HG02588 (cell line): ENCODE measurements around the gene MRPS7.
"Not testable (repeated sequence)": the region's sequence is repeated elsewhere in the genome, so short reads cannot be mapped to it uniquely, and the experiment has no call there.

Source experiments
- ATAC-seq: cut with Tn5 transposase; IDR thresholded peaks from one replicate; pipeline ENCODE4 v1.9.1; 2021; ENCODE audit warnings: mild to moderate bottlenecking, moderate library complexity; ENCODE audit not compliant: unreplicated experiment

The MRPS7 gene

DNA sequence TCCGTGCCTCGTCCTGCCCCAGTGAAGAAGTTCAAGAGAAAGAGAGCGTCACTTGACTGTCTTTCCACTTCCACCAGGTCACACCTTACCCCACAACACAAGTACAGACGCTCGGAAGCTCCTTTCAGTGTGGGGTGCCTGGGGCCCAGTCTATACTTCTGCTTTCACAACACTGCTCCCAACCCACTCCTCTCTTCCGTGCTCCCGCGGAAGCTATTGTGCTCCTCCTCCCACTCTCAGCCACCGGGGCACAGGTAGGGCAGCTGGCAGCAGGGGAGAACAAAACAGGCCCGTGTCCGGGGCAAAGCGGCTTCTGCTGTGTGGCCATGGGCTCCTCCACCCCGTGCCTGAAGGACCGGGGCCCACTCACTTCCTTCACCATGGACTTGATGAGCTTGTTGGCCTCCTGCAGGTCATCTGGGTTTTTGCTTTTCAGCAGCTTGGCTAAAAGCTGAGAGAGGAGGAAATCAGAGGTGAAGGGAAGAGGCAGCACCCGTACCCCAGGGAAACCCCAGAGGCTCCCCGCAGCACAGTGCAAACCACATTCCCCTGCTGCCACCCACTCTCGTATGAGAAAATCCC is 19.1 kb upstream of the MRPS7 start:
- no peak for ATAC-seq

- ATAC-seq, result no peak
These were observed 17.4 kb upstream of the MRPS7 start for GRCh38 chr17:75244133-75244866.

GRCh38 chr17:75245011-75245410 is 16.7 kb upstream of the MRPS7 start:
- no peak for ATAC-seq

DNA sequence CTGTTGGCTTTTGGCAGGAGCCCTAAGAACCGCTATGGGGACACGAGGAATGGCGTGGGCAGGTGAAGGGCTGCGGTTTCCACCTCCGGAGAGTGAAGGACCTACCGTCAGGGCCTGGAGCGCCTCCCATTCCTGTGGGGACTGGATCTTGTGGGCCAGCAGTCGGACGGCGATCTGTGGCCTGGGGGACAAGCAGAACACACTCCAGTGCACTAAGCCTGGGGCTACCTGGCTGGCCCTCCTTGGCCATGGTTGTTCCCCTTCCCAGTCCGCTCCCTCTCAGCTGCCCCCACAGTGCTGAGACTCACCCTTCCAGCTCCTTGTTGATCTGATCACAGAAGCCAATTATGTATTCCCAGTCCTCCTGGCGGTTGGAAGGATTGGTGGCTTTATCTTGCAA is 15.3 kb upstream of the MRPS7 start:
- no peak for ATAC-seq

- no peak for ATAC-seq
These were observed 12.1 kb upstream of the MRPS7 start for GRCh38 chr17:75249564-75249963.

DNA sequence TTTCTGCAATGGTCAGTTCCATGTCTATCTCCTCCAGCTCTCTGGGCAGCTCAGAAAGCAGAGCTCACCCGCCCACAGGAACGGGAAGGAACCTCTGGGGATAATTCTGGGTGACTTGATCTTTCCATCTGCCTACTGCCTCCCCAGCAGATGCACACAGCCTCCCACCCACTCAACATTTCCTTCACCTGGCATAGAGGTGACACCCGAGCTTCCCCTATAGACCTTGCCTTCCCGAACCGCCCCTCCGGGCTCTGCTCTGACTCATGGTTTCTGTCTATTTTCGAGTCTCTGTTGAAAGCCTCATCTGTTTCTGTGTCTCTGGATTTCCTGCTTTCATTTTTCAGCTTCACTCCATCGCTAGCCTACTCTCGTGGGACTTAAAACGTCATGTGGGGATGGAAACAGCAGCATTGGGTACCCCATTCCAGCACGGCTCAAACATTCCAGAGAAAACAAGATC is 11.6 kb upstream of the MRPS7 start:
- ATAC-seq, result peak; percentile 86

- ATAC-seq, result no peak
These were observed 9.5 kb upstream of the MRPS7 start for GRCh38 chr17:75252039-75252816.

DNA sequence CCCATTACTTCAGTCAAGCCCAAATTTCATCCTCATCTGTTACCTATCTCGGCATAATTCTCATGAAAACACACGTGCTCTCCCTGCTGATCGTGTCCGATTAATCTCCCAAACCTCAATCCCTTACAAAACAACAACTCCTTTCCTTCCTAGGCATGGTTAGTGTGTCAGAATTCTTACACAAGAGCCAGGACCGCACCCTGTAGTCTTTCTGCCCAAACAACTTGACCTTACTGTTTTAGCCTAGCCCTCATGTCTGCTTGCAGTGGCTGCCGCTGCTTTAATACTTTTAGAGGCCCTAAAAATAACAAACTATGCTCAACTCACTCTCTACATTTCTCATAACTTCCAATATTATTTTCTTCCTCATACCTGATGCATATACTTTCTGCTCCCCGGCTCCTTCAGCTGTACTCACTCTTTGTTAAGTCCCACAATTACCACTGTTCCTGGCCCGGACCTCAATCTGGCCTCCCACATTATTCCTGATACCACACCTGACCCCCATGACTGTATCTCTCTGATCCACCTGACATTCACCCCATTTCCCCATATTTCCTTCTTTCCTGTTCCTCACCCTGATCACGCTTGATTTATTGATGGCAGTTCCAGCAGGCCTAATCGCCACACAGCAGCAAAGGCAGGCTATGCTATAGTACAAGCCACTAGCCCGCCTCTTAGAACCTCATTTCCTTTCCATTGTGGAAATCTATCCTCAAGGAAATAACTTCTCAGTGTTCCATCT is 5.6 kb upstream of the MRPS7 start:
- ATAC-seq, result not testable (repeated sequence)

GRCh38 chr17:75257228-75257627 is 4.5 kb upstream of the MRPS7 start:
- not testable (repeated sequence) for ATAC-seq

- ATAC-seq, result peak; percentile 25
These were observed 891 bp upstream of the MRPS7 start for GRCh38 chr17:75260641-75261335.

- no peak for ATAC-seq
These were observed 480 bp downstream of the MRPS7 start for GRCh38 chr17:75262112-75262606.

GRCh38 chr17:75263055-75263454 is 1.4 kb downstream of the MRPS7 start:
- ATAC-seq, result no peak

DNA sequence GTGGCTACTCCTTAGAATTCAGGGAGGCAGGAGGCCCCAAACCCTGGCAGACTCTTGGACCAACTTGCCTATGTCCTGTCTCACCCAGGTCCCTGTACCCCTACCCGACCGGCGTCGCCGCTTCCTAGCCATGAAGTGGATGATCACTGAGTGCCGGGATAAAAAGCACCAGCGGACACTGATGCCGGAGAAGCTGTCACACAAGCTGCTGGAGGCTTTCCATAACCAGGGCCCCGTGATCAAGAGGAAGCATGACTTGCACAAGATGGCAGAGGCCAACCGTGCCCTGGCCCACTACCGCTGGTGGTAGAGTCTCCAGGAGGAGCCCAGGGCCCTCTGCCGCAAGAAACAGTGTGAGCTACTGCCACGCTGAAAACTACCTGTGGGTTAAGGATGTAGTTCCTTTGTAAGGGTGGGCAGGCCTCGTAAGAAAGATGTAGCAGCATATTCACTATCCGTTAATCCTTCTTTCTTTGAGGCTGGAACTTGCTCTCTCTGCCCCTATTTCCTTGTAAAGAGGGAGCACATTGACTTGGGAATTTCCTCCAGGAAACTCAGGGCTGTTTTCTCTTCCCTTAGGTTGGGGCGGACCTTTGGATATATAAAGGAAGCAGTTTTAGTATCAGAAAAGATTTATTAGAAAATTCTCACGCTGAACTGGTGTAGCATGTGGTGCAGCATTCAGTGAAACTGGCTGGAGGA is 4.1 kb downstream of the MRPS7 start:
- no peak for ATAC-seq

GRCh38 chr17:75266316-75267152 is 4.9 kb downstream of the MRPS7 start:
- ATAC-seq, result no peak

DNA sequence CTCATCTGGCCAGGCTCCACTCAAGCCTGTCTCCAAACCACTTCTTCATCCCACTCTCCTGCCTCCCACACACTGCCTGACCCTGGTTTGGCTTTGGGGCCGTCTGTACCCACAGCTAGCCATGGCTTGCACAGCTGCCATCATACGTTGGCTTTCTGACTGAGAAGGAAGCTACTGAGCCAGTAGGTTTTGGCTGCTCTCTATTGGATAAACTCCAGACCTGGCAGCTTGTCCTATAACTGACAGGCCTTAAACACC is 5.4 kb downstream of the MRPS7 start:
- no peak for ATAC-seq

DNA sequence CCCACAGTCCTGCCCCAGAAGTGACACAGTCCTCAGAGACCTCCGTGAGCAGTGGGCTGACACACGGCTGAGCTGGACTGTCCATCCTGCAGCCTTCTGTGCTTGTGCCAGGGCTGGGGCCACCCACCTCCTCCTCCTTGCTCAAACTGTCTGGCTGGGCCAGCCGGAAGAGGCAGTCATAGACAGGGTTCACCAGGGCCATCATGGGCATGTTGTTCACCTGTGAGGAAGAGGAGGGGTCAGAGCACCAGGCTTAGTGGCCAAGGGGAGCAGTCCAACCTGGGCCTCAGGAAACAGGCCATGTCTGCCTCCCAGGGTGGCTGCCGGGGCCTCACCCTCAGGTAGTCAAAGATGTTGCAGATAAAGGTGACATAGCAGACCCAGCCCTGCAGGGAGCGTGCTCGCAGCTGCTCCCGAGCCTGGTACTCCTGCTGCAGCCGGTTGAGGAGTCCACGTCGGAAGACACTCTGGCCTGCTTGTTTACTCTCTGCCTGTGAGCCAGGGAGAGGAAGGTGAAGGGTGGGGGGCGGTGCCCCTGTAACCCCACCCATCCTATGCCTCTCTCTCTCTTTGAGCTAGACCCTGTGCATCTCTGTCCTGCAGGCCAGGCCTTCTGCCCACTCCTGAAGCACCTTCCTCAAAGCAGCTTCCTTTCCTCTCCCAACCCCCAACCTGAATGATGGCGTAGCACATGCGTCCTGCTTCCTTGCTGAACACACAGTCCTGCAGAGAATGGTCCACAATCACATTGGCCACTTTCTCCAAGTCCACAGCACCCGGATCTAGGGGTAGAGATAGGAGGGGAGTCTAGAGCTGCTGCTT is 5.9 kb downstream of the MRPS7 start:
- no peak for ATAC-seq

- no peak for ATAC-seq
These were observed 8.2 kb downstream of the MRPS7 start for GRCh38 chr17:75269844-75270217.

- ATAC-seq, result peak; percentile 35
These were observed 8.7 kb downstream of the MRPS7 start for GRCh38 chr17:75270218-75270965.
